Spinal cord (tissue), 10 donors: ENCODE measurements around the gene NAV2. TPM values are rescaled to one million over a fixed set of nuclear protein-coding genes. Genes with fewer than 3 reads are reported as not detected.

Experiments
- DNase-seq, 6 donors: peaks; one replicate each; pipeline versions ENCODE4 v3.0.0 to v3.0.0-alpha.2; 2013 to 2015; ENCODE audit warnings: low spot score in 6 of 6, low read depth in 4 of 6
- H3K27ac ChIP-seq: one replicate; pipeline ENCODE4 v1.5.1; 2013; ENCODE audit warnings: low read depth, low read length, control low read depth
- H3K27me3 ChIP-seq: one replicate; pipeline ENCODE4 v1.6.1; 2013; ENCODE audit warnings: low read length; ENCODE audit not compliant: control insufficient read depth, insufficient read depth
- H3K36me3 ChIP-seq: one replicate; pipeline ENCODE4 v1.6.1; 2013; ENCODE audit warnings: low read length; ENCODE audit not compliant: control insufficient read depth, insufficient read depth
- H3K4me1 ChIP-seq: one replicate; pipeline ENCODE4 v1.6.1; 2013; ENCODE audit warnings: low read length; ENCODE audit not compliant: control insufficient read depth, insufficient read depth
- H3K4me3 ChIP-seq: one replicate; pipeline ENCODE4 v1.5.1; 2013; ENCODE audit warnings: low read depth, low read length, control low read depth
- H3K9me3 ChIP-seq: one replicate; pipeline ENCODE4 v1.6.1; 2013; ENCODE audit warnings: low read length; ENCODE audit not compliant: control insufficient read depth, insufficient read depth
- WGBS: methylation state at CpG from one replicate; pipeline ENCODE4 v1.1.5; 2013; ENCODE audit warnings: missing lambda C conversion rate; ENCODE audit not compliant: insufficient coverage; 5-methylcytosine and 5-hydroxymethylcytosine counted together
- polyA plus RNA-seq, 2 donors: library from polyadenylated mRNA; unstranded; fragments of 120-200 nt; gene quantifications; one replicate each; pipeline ENCODE4 v1.2.1, GENCODE V29; 2013; ENCODE audit not compliant: insufficient read length in 2 of 2
- total RNA-seq, 2 donors: library from RNA; depleted of rRNA in 1 of 2; stranded (reverse); fragments of 120-200 nt in 1 of 2; fragments of >200 nt in 1 of 2; gene quantifications; one replicate each; pipeline versions ENCODE4 v1.2.3 to v1.2.4, GENCODE V29; 2013 to 2014
- donor health status: healthy.

Gene NAV2
- total and polyA plus RNA-seq, 4 donors, result 23.4 to 50.1 (median 30.4) TPM

DNA sequence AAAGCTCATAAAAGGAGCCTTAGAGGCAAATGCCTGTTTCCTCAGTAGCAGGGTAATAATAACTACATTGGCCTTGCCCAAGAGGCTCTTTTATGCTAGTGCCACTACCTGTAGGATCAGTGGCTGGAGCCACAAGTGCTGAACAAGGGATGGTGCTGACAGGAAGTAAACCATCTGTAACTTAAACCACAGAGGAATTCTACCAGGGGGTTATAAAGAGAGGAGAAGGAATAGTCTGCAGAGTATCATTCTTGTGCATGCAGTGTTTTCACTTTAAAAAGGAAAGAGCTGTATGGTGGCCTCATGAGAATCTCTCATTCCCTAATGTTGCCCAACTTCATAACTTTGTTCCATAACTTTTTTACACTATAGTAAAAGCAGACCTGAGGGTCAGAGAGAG, 279.5 kb downstream of the NAV2 start:
- no peaks in the 10 kb centered on the region for H3K9me3 ChIP-seq
- H3K4me3 ChIP-seq, result no peak overlapping the region
- no peak for DNase-seq
- H3K27ac ChIP-seq, result no peak overlapping the region
- no peaks in the 10 kb centered on the region for H3K36me3 ChIP-seq
- H3K4me1 ChIP-seq, result peaks cover 9% of the 10 kb centered on the region
- no peaks in the 10 kb centered on the region for H3K27me3 ChIP-seq

DNA sequence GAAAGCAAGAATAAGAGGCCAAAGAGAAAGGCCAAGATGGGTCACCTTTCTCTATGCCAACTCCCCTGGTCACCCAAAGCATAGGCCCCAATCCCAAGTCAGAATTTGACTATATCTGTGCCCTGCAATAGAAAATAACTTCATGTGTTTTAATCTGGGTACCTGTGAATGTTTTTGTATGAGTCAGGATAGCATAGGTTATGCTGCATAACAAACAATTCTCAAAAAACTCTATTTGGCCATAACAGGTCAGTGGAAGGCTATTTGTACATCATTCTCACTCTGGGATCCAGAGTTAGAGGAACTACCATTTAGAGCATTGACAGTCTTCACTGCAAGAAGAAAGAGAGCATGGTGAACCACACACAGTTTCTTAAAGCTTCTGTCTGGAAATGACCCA, 280.4 kb downstream of the NAV2 start:
- Histone ChIP-seq H3K4me3 (no peak overlapping the region), H3K4me1 (peaks cover 3% of the 10 kb centered on the region), H3K9me3 (no peaks in the 10 kb centered on the region), H3K36me3 (peaks cover under 1% of the 10 kb centered on the region), H3K27ac (no peak overlapping the region), H3K27me3 (no peaks in the 10 kb centered on the region)
- DNase-seq, result no peak

DNA sequence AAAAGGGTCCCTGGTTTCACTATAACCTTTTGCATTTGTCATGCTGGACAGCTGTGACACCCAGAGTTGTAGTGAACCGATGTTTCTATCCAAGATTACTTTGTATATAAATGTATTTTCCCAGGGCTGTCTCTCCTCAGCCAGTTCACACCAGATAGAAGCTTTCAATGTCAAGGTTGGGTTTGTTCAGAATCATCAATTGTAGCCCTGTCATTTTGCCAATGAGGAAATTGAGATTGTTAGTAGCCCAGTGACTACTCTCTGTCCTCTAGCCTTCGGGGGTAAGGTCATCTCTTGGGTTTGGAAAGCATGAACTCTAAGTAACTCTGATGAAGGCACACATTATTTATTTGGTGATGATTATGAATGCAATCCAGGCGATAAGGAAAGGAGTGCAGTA, 282.0 kb downstream of the NAV2 start:
- no peak for DNase-seq
- Histone ChIP-seq H3K9me3 (no peaks in the 10 kb centered on the region), H3K4me1 (peaks cover 16% of the 10 kb centered on the region), H3K36me3 (peaks cover 4% of the 10 kb centered on the region), H3K27me3 (no peaks in the 10 kb centered on the region), H3K4me3 (no peak overlapping the region), H3K27ac (no peak overlapping the region)
- WGBS, result 60% methylated on average over 1 of the region's 3 CpGs

DNA sequence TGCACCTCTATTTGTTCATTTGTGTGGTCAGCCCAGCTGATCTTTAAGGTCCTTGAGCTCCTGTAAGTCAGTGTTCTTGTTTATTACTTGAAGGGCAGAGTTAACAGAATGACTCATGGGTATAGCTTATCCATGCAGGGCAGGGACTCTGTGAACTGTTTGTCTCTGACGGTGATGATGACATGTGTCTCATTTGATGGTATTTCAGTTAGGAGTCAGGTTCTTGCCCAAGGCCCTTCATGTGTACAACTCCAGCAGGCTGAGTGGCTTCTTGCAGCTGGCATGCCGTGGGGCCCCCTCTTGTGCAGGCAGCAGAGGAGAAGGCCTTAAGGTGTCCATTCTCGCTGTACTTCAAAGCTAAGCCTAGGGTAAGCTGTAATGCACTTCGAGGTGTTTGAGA, 282.5 kb downstream of the NAV2 start:
- 95% methylated on average over 4 of the region's 4 CpGs for WGBS
- Histone ChIP-seq H3K9me3 (no peaks in the 10 kb centered on the region), H3K27ac (no peak overlapping the region), H3K4me3 (no peak overlapping the region), H3K27me3 (no peaks in the 10 kb centered on the region), H3K4me1 (peaks cover 18% of the 10 kb centered on the region), H3K36me3 (peaks cover 4% of the 10 kb centered on the region)
- DNase-seq, result no peak

DNA sequence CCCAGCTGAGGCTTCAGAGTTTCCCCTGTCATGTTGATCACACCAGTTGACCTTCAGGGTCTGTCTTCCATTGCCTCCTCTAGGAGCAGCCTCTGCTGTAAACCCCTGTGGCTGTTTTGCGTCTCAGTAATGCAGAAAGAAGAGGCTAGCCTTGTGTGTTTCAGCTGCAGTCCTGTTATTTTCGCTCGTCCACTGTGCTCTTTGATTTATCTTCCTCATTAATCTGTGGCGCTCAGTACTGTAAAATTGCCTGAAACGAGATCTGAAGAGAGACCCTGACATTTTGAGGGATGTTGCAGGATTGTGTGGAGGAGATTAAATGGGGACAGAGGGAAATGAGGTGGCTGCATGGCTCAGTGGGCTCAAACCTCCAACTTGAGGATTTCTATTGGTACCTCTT, 283.9 kb downstream of the NAV2 start:
- Histone ChIP-seq H3K4me1 (peaks cover 29% of the 10 kb centered on the region), H3K27me3 (no peaks in the 10 kb centered on the region), H3K36me3 (peaks cover 4% of the 10 kb centered on the region), H3K27ac (no peak overlapping the region), H3K9me3 (no peaks in the 10 kb centered on the region), H3K4me3 (no peak overlapping the region)
- peak in 1 of 6 donors; percentile 72 for DNase-seq
- 62% methylated on average over 5 of the region's 5 CpGs for whole genome bisulfite sequencing

DNA sequence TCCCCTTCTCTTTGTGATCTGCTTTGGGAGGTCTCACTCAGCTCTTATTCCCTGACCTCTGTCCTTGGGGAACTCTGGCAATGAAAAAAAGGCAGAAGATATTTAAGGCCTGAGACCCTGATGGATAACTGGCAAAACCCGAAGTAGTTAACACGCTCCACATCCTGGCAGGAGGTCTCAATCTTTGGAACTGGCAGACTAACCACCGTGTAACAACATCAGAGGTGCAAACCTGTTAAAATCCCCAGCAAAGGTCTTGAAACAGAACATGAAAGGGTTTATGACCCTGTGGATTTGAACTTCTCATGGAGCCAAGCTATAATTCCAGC, 287.3 kb downstream of the NAV2 start:
- 26% methylated on average over 3 of the region's 3 CpGs for WGBS
- Histone ChIP-seq H3K36me3 (peaks cover 4% of the 10 kb centered on the region), H3K27ac (peak overlapping the region; percentile 50), H3K27me3 (no peaks in the 10 kb centered on the region), H3K4me1 (peaks cover 36% of the 10 kb centered on the region), H3K9me3 (no peaks in the 10 kb centered on the region), H3K4me3 (no peak overlapping the region)
- no peak for DNase-seq

DNA sequence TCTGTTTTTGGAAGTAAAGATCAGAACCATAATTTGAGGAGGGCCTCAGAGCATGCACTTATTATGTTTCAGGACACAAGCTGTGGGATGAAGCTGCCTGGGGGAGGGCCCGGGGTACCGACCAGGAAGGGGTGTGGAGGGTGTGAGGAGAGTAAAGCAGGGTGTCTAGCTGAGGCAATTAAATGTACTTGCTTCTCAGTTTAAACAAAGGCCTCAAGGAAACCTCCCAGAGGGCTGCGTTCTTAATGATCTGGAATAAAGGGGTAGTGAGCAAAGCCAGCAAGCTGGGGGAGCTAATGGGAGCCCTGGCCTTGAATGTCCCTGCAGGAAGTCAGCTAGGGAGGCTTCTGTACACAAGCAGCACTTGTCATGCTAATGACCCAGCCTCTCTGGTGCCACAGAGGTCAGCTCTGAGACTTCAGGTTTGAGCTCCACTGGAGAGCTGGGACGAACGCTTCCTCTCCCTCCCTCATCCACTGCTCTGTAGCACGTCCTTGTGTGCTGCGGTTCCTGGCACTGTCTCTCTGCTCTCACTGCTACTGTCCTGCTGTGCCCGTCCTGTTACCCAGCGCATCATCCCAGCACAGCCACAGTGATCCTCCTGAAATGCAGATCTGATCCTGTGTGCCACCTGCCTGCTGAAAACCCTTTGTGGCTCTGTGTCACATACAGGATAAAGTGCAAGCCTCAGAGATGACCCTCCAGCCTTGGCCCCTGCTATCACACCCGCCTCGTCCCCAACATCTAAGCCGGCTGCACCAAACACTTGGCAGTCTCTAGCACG, 287.9 kb downstream of the NAV2 start:
- Histone ChIP-seq H3K9me3 (no peaks in the 10 kb centered on the region), H3K27ac (peak overlapping the region; percentile 50), H3K36me3 (peaks cover 4% of the 10 kb centered on the region), H3K27me3 (no peaks in the 10 kb centered on the region), H3K4me3 (no peak overlapping the region), H3K4me1 (peaks cover 36% of the 10 kb centered on the region)
- DNase-seq, result peak in 5 of 6 donors; percentile 53 to 91 (median 59)
- WGBS, result 13% methylated on average over 13 of the region's 13 CpGs

DNA sequence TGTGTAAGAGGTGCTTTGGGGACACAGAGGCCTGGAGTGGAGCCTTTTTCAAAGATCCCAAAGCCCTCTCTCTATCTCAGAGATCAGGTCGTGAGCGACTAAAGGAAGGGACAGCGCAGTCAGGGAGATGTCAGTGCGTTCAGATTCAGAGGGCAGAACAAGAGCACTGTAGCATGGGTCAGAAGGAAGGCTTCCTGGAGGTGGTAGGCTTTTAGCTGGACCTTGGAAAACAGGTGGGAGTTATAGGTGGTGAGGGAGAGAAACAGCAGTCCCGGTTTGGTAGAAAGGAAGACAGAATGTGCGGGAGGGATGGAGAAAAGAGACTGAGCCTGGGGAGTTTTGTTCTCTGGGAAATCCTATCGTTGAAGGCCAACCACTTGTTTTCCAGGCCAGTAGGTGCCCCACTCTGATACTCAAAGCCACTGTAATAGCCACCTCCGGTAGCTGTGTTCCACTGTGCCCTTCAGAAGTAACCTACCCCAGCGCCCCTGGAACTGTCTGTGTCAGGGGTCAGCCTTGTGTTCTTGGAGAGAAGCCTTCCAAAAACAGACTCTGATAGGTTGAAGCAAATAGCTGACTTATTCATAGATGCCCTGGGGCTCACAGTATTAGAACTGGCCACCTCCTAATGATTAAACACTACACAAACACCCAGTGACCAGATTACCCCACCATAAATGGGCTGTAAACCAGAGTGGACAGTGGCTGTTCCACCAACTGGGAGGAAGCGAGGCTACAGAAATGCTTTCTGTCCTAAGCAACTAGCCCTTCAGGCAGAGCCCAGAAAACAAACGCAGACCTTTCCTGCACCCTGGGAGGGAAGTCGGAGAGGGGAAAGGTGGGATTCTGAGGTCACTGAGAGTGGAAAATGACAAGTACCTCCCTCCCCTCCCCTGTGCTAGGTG, 289.9 kb downstream of the NAV2 start:
- no peak overlapping the region for H3K4me3 ChIP-seq
- DNase-seq, result no peak
- WGBS, result 85% methylated on average over 8 of the region's 12 CpGs
- no peaks in the 10 kb centered on the region for H3K27me3 ChIP-seq
- peaks cover 4% of the 10 kb centered on the region for H3K36me3 ChIP-seq
- no peaks in the 10 kb centered on the region for H3K9me3 ChIP-seq
- no peak overlapping the region for H3K27ac ChIP-seq
- H3K4me1 ChIP-seq, result peaks cover 41% of the 10 kb centered on the region

DNA sequence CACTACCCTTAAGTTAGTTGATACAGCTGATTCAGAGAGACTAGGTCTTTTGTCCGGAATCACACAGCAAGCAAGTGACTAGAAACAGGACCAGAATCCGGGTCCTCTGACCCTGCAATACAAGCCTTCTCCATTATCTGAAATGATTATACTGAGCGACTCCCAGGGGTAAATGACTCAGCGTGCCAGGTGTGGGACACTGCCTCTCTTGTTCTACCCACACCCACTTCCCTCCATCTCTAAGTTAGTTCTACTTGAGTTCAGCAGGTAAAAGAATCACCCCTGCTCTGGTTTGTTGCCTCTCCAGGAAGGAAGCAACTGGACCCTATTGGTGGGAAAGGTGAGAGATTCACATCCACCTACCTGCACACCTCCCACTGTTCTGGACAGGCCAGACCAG, 290.7 kb downstream of the NAV2 start:
- Histone ChIP-seq H3K27me3 (no peaks in the 10 kb centered on the region), H3K27ac (no peak overlapping the region), H3K36me3 (peaks cover under 1% of the 10 kb centered on the region), H3K9me3 (no peaks in the 10 kb centered on the region), H3K4me1 (peaks cover 44% of the 10 kb centered on the region), H3K4me3 (no peak overlapping the region)
- no peak for DNase-seq
- 74% methylated on average over 3 of the region's 4 CpGs for WGBS

DNA sequence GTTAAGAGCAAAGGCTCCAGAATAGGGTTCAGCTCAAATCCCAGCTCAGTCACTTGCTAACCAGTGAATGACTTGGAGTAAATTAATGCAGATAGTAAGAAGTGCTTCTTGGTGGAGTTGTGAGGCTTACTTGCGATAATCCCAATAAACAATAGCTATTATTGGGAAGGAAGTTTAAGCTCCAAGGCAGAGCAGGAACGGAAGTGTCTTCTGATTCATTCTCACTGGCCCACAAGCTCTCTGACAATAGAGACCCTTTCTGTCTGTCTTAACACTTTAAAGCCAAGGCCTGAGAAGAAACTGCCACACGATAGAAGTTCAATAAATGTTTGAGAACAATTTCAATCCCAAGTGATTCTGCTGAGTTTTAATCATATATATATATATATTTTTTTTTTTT, 292.2 kb downstream of the NAV2 start:
- Histone ChIP-seq H3K9me3 (no peaks in the 10 kb centered on the region), H3K27ac (no peak overlapping the region), H3K4me3 (no peak overlapping the region), H3K27me3 (no peaks in the 10 kb centered on the region), H3K36me3 (no peaks in the 10 kb centered on the region), H3K4me1 (peaks cover 31% of the 10 kb centered on the region)
- DNase-seq, result no peak
- WGBS, result 60% methylated on average over 1 of the region's 3 CpGs
